ENCODE data around the gene PCDHGA10.

DNA sequence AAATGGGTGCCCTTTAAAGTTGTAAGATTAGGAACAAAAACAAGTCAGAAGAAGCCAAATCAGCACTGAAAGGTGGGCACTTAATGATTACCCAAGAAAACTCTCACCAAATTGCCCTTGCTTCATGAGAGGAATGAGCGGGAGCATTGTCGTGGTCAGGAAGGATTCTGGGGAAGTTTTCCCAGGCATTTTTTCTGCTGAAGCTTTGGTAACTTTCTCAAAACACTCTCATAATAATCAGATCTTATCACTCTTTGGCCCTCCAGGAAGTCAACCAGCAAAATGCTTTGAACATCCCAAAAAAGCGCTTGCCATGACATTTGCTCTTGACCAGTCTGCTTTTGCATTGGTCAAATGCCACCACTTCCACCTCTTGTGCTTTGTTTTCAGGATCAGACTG, 52.6 kb downstream of the PCDHGA10 start:
- TF ChIP-seq, protein P1, sequence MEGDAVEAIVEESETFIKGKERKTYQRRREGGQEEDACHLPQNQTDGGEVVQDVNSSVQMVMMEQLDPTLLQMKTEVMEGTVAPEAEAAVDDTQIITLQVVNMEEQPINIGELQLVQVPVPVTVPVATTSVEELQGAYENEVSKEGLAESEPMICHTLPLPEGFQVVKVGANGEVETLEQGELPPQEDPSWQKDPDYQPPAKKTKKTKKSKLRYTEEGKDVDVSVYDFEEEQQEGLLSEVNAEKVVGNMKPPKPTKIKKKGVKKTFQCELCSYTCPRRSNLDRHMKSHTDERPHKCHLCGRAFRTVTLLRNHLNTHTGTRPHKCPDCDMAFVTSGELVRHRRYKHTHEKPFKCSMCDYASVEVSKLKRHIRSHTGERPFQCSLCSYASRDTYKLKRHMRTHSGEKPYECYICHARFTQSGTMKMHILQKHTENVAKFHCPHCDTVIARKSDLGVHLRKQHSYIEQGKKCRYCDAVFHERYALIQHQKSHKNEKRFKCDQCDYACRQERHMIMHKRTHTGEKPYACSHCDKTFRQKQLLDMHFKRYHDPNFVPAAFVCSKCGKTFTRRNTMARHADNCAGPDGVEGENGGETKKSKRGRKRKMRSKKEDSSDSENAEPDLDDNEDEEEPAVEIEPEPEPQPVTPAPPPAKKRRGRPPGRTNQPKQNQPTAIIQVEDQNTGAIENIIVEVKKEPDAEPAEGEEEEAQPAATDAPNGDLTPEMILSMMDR (IDR thresholded peaks at IDR 0.05; ENCODE audit: poor library complexity, severe bottlenecking): no peak
- TF ChIP-seq EP300 (conservative IDR thresholded peaks at IDR 0.05; ENCODE audit: poor library complexity, severe bottlenecking): no peak
- no peak for TF ChIP-seq SMC3 (conservative IDR thresholded peaks at IDR 0.05; ENCODE audit: poor library complexity)
- TF ChIP-seq POLR2AphosphoS5 (IDR thresholded peaks at IDR 0.05): no peak
